ENCODE data around the gene KIF6.
A peak's percentile ranks its signal among the peaks of the same experiment; 100 is the strongest.

The KIF6 gene

GRCh38 chr6:39366931-39367618, 358.1 kb downstream of the KIF6 start:
- peak; percentile 19 for DNase-seq

DNA sequence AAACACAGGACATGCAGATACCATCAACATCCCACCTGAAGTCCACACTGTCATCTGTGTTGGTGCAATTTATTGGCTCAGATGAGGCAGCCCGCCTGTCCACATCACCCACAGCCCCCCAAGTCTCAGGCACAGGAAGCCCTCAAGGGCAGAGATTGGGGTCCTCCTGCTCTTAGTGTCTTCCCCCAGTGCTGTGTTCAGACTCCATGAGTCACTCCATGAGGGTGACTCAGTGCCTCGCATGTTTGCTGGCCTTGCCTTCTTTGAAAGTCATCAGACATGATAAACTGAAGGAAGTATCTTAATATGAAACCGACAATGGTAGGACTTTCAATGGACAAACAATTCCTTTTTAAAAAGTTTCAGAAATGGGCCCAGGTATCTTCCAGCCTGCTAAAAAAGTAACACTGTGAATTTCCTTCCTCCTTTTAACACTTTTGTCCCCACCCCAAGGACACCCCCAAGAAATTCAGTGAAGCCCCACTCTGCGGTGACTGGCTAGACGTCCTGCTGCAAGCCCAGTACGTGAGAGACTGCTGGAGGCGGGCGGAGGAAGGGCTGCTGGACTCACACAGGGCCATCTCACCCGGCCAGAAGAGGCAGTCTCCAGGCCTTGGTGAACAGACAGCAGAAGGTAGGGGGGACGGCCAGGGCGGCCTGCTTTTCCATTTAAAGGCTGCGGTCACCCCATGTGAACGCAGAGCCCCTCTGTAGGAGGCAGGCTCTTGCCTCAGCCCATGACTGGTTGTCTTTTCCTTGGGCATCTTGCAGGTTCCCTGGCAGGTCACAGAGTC, 359.7 kb downstream of the KIF6 start:
- DNase-seq: no peak

DNA sequence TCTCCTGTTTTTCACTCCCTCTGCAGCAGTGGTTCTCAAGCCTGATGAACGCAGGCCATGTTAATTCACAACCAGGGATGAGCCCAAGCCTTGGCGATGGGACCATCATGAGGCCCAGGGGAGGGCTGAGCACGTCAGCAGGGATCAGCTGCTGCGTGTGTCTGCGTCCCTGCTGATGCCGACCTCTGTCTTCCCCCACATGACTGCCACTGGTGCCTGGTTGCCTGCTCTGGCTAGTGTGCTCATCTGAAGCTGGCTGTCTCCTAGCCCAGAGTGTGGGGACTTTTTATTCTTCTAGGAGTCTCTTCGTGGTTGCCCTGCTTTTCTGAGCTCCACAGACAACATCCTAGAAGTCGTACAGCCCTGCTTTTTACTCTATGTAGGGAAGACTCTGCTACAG, 361.9 kb downstream of the KIF6 start:
- DNase-seq: no peak

- peak; percentile 45 for DNase-seq
Observed at GRCh38 chr6:39362487-39362865, 362.7 kb downstream of the KIF6 start.

- peak; percentile 89 for DNase-seq
Observed at GRCh38 chr6:39361657-39362486, 363.3 kb downstream of the KIF6 start.

GRCh38 chr6:39360378-39360777, 364.8 kb downstream of the KIF6 start:
- DNase-seq: no peak

GRCh38 chr6:39357998-39358686, 367.1 kb downstream of the KIF6 start:
- DNase-seq: peak; percentile 13

DNA sequence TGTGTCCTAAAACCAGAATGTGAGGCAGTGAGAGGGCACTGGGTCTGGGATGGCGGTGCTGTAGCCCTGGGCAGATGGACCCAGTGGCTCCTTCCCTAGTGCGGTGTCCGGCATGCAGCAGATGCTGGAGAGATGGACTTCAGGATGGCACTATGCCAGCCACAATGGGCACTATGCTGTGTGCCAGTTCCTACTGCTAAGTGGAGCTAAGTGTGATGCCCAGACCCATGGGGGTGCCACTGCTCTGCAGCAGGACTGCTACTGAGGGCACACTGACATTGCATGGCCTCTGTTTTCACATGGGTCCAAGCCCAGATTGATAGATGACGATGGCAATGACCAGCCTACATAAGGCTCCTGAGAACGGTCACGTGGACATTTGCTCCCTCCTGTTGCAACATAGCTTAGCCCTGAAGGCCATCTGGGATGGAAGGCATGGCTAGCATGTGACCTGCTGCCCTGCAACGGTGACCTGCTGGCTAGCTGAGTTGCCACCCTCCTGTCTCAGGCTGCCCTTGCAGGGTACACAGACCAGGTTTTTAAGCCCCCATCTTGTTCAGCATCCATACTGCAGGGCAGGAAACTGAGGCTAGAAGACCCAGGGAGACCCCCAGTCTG, 371.4 kb downstream of the KIF6 start:
- DNase-seq: no peak

DNA sequence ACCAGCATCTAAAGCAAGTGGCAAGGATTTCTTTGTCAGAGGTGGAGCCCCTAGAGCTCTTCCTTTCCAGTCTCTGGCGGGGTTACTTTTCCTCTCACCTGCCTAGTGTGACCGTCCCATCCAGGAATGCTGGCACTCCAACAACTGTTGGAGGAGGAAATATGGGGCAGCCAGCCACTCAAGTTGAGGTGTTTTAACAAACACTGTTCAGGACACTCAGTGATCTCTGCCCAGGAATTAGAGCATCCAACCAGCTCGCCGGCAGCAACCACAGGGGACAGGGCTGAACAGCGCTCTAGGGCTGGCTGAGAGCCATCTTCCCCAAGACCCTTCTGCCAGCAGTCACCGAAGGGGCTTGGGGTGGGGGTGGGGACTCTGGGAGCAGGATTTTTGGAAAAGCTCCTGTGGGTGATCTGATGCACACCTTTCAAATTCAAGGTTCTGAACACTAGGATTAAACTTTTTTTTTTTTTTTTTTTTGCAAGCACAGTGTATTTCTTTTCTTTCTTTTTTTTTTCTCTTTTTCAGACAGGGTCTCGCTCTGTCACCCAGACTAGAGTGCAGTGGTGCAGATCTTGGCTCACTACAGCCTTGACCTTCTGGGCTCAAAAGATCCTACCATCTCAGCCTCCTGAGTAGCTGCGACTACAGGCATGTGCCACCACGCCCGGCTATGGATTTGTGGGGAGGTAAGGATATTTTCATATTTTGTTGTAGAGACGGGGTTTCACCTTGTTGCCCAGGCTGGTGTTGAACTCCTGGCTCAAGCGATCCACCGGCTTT, 374.3 kb downstream of the KIF6 start:
- DNase-seq: no peak

- no peak for DNase-seq
Observed at GRCh38 chr6:39348740-39349139, 376.5 kb downstream of the KIF6 start.

GRCh38 chr6:39347906-39348585, 377.2 kb downstream of the KIF6 start:
- peak; percentile 76 for DNase-seq

GRCh38 chr6:39347206-39347605, 378.0 kb downstream of the KIF6 start:
- DNase-seq: no peak

DNA sequence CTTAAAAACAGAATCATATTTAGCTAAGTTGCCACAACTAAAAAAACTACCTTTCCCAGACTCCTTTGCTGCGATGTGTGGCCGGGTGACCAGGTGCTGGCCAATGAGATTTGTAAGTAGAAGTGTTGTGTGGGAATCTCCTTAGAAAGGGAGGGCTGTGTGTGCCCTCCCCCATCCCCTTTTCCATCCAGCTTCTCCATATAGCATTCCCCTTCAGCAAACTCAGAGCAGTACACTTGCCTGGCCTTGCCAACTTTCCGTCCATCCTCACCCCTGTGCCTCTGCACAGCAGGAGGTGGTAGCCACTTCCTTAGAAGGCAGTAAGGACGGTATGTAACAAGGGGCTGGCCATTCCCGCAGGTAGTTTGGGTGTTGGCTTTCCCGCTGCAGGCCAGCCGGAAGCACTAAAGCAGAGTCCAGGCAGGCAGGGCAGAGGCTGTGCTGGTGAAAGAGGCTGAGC, 380.4 kb downstream of the KIF6 start:
- DNase-seq: no peak

DNA sequence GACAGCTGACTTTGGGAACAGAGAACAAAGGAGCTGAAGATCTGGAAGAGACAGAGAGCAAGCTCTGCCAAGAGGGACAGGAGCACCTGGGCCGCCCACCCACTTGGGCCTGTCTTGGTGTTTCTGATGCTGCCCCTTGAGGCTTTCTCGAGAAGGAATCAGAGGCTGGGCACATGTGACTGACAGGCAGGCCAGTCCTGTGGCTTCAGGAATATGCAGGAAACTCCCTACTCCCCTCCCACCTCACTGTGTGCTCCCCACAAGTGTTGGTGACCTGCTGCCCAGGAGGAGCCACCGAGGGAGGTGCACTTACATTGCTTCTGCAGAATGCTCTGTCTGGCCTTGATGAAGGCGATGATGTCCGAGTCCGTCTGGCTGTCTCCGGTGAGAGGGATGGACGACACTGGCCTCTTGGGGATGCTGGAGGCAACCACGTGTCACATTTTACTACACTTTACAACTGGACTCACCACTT, 381.8 kb downstream of the KIF6 start:
- DNase-seq: no peak

GRCh38 chr6:39342692-39343395, 382.4 kb downstream of the KIF6 start:
- no peak for DNase-seq

DNA sequence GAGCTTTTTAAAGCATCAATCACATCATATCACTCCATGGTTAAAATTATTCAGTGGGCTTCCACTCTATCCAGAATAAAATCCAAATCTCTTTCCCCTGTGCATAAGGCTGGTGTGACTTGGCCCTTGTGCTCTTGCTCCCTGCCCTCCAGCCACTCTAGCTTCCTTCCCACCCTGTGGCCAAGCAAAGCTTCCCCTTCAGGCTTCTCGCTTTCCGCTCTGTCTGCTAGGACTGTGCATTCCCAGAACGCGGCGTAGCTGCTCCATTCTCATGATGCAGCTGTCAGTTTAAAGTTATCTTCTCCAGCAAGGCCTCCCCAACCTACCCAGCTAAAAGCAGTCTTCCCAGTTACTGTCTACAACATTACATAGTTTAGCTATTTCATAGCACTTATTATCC, 383.3 kb downstream of the KIF6 start:
- no peak for DNase-seq

- DNase-seq: no peak
Observed at GRCh38 chr6:39341352-39341751, 383.9 kb downstream of the KIF6 start.

- DNase-seq: peak; percentile 91
Observed at GRCh38 chr6:39339868-39340550, 385.2 kb downstream of the KIF6 start.

DNA sequence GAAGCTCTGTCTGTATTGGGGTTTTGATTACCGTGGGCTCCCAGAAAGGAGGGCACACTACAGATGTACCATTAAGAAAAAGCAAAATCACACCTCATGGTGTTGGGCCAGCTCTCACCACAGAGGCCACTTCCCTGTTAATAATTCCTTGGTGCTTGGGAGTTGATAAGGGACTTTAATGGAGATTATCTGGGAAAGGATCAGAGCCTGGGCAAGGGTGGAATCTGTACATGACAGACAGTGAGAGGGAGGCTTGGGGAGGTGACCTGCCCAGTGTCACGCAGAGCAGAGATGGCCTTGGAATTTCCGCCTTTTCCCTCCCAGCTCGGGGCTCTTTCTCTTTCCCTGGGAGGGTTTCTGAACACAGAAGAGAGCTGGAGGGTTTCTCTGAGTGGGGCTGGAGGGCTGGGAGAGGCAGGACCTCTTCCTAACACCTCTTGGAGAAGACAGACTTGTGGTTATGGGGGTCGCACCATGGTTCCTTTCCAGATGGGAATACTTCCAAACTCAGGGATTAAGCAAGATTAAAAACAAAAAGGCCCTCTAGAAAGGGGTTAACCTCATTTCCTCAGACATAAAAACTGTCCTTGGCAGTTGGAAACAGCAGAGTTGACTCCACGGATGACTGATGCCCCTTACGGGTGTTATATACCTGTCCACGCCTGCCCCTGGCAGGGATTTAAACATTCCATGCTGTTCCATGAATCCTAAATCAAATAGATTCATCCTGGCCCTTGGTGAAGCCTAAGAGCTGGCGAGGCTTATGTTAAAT, 385.9 kb downstream of the KIF6 start:
- DNase-seq: no peak
